Dermis microvascular lymphatic vessel endothelial cell (primary cell): ENCODE data around the gene ZC3H12D. TPM values are rescaled to one million over a fixed set of nuclear protein-coding genes. Genes with fewer than 3 reads are reported as not detected.

Source experiments
- DNase-seq, 2 donors: peaks; one replicate each; pipeline versions ENCODE4 v3.0.0 to v3.0.0-alpha.2; 2010; ENCODE audit warnings: low read depth in 2 of 2
- total RNA-seq: library from RNA; depleted of rRNA; stranded (reverse); fragments of >200 nt; gene quantifications from 2 replicates; pipeline ENCODE4 v1.2.1, GENCODE V29; 2014

The ZC3H12D gene
- total RNA-seq, 1 donor from 2014 or later: under 0.01 TPM

- peak in 1 of 2 donors; percentile 10 for DNase-seq
Measured at GRCh38 chr6:149443411-149444181, 41.2 kb downstream of the ZC3H12D start.

- no peak for DNase-seq
Measured at GRCh38 chr6:149441740-149442139, 43.1 kb downstream of the ZC3H12D start.

GRCh38 chr6:149440735-149441671, 43.8 kb downstream of the ZC3H12D start:
- DNase-seq: no peak

GRCh38 chr6:149439626-149440025, 45.2 kb downstream of the ZC3H12D start:
- DNase-seq: no peak

GRCh38 chr6:149438855-149439254, 46.0 kb downstream of the ZC3H12D start:
- no peak for DNase-seq

- no peak for DNase-seq
Measured at GRCh38 chr6:149437212-149437611, 47.6 kb downstream of the ZC3H12D start.

- DNase-seq: no peak
Measured at GRCh38 chr6:149436647-149437046, 48.2 kb downstream of the ZC3H12D start.

- DNase-seq: no peak
Measured at GRCh38 chr6:149435919-149436586, 48.8 kb downstream of the ZC3H12D start.

GRCh38 chr6:149433881-149434280, 50.9 kb downstream of the ZC3H12D start:
- no peak for DNase-seq

GRCh38 chr6:149433405-149433804, 51.4 kb downstream of the ZC3H12D start:
- DNase-seq: no peak

- peak; percentile 60 to 77 for DNase-seq
Measured at GRCh38 chr6:149431905-149432775, 52.7 kb downstream of the ZC3H12D start.

GRCh38 chr6:149429427-149430360, 55.1 kb downstream of the ZC3H12D start:
- DNase-seq: no peak

GRCh38 chr6:149428606-149429005, 56.2 kb downstream of the ZC3H12D start:
- no peak for DNase-seq

- DNase-seq: no peak
Measured at GRCh38 chr6:149425754-149426153, 59.1 kb downstream of the ZC3H12D start.

- no peak for DNase-seq
Measured at GRCh38 chr6:149425224-149425623, 59.6 kb downstream of the ZC3H12D start.

- no peak for DNase-seq
Measured at GRCh38 chr6:149423964-149424440, 60.8 kb downstream of the ZC3H12D start.

- no peak for DNase-seq
Measured at GRCh38 chr6:149422581-149422980, 62.2 kb downstream of the ZC3H12D start.

GRCh38 chr6:149421132-149421531, 63.7 kb downstream of the ZC3H12D start:
- DNase-seq: no peak

- DNase-seq: no peak
Measured at GRCh38 chr6:149419696-149420404, 65.0 kb downstream of the ZC3H12D start.
